Skin of body (tissue), 3 donors: ENCODE results near the gene OR4F6. TPM values are rescaled to one million over a fixed set of nuclear protein-coding genes. Genes with fewer than 3 reads are reported as not detected.

Source experiments
- DNase-seq: peaks from one replicate; lab custom pipeline; 2025; lab: John Stamatoyannopoulos, UW
- small RNA-seq: library from RNA; depleted of rRNA; stranded (forward); fragments of <200 nt; gene quantifications from one replicate; pipeline ENCODE3, GENCODE V24; 2014; ENCODE audit warnings: low replicate concordance
- total RNA-seq: library from RNA; depleted of rRNA; stranded (reverse); fragments of >200 nt; gene quantifications from one replicate; pipeline ENCODE4 v1.2.3, GENCODE V29; 2014

The OR4F6 gene
- total RNA-seq, 1 donor from 2014 or later, result not detected

- DNase-seq, result no peak
These were observed 1.6 kb downstream of the OR4F6 start for GRCh38 chr15:101804941-101805340.

GRCh38 chr15:101805605-101806345, 2.5 kb downstream of the OR4F6 start:
- DNase-seq, result no peak

GRCh38 chr15:101807345-101807945, 4.1 kb downstream of the OR4F6 start:
- DNase-seq, result no peak

GRCh38 chr15:101808201-101808600, 4.9 kb downstream of the OR4F6 start:
- DNase-seq, result no peak

GRCh38 chr15:101810456-101810855, 7.1 kb downstream of the OR4F6 start:
- DNase-seq, result no peak

GRCh38 chr15:101810876-101811275, 7.6 kb downstream of the OR4F6 start:
- no peak for DNase-seq

- DNase-seq, result no peak
These were observed 8.6 kb downstream of the OR4F6 start, which contains the start of gene OR4F15 for GRCh38 chr15:101811902-101812301. Gene OR4F15, plus strand, starts transcription at chr15:101812202. Its CDS starts 5,985 bp downstream, at chr15:101818187.

- no peak for DNase-seq
These were observed 10.7 kb downstream of the OR4F6 start for GRCh38 chr15:101813803-101814534.

- DNase-seq, result no peak
These were observed 17.5 kb downstream of the OR4F6 start for GRCh38 chr15:101820781-101821180.

GRCh38 chr15:101827257-101827656, 23.9 kb downstream of the OR4F6 start:
- no peak for DNase-seq

- no peak for DNase-seq
These were observed 25.5 kb downstream of the OR4F6 start for GRCh38 chr15:101828774-101829173.

GRCh38 chr15:101841656-101842055, 38.3 kb downstream of the OR4F6 start:
- DNase-seq, result no peak

GRCh38 chr15:101844916-101845315, 41.6 kb downstream of the OR4F6 start:
- no peak for DNase-seq

GRCh38 chr15:101852356-101852755, 49.0 kb downstream of the OR4F6 start:
- no peak for DNase-seq

Small RNA genes within 50 kb of the gene (small RNA-seq; reads per million reads assigned to genes)
- not detected for gene RN7SL209P

Other genes starting within 250 kb of the OR4F6 start
- gene TM2D3, start 151.1 kb upstream of the OR4F6 start, total RNA-seq, result 42.6 TPM
- 15.6 TPM for gene TARS3, start 79.0 kb upstream of the OR4F6 start, total RNA-seq
- not detected for gene OR4F15, start 8.7 kb downstream of the OR4F6 start, total RNA-seq